ENCODE measurements around the gene GALM.
"Not testable (repeated sequence)": the region's sequence is repeated elsewhere in the genome, so short reads cannot be mapped to it uniquely, and the experiment has no call there.

Gene GALM

GRCh38 chr2:38650012-38650411 lies 15.9 kb upstream of the GALM start:
- DNase-seq, result no peak

GRCh38 chr2:38650717-38651116 lies 15.2 kb upstream of the GALM start:
- DNase-seq, result no peak

GRCh38 chr2:38652431-38653273 lies 13.3 kb upstream of the GALM start:
- no peak for DNase-seq

GRCh38 chr2:38653380-38653714 lies 12.6 kb upstream of the GALM start:
- no peak for DNase-seq

GRCh38 chr2:38653715-38654527 lies 12.0 kb upstream of the GALM start:
- DNase-seq, result no peak

GRCh38 chr2:38654528-38655381 lies 11.2 kb upstream of the GALM start:
- no peak for DNase-seq

GRCh38 chr2:38655441-38655840 lies 10.5 kb upstream of the GALM start:
- no peak for DNase-seq

GRCh38 chr2:38656866-38657480 lies 8.9 kb upstream of the GALM start:
- no peak for DNase-seq

GRCh38 chr2:38658613-38659012 lies 7.3 kb upstream of the GALM start:
- no peak for DNase-seq

GRCh38 chr2:38659115-38659514 lies 6.8 kb upstream of the GALM start:
- DNase-seq, result no peak

GRCh38 chr2:38660282-38660681 lies 5.6 kb upstream of the GALM start:
- no peak for DNase-seq

- DNase-seq, result no peak
Measured at GRCh38 chr2:38661306-38661705, 4.6 kb upstream of the GALM start.

- DNase-seq, result no peak
Measured at GRCh38 chr2:38666556-38666910, 619 bp downstream of the GALM start.

GRCh38 chr2:38668092-38668491 lies 2.2 kb downstream of the GALM start:
- DNase-seq, result no peak

- DNase-seq, result no peak
Measured at GRCh38 chr2:38668779-38669479, 3.0 kb downstream of the GALM start.

GRCh38 chr2:38671303-38671702 lies 5.4 kb downstream of the GALM start:
- DNase-seq, result no peak

GRCh38 chr2:38671946-38672345 lies 6.0 kb downstream of the GALM start:
- no peak for DNase-seq

- DNase-seq, result no peak
Measured at GRCh38 chr2:38672445-38673391, 6.8 kb downstream of the GALM start.

- DNase-seq, result no peak
Measured at GRCh38 chr2:38676681-38677080, 10.8 kb downstream of the GALM start.

- not testable (repeated sequence) for DNase-seq
Measured at GRCh38 chr2:38680868-38681267, 15.0 kb downstream of the GALM start.

Data from fibroblast of skin of back (primary cell).